ENCODE measurements around the gene TMEM61.

DNA sequence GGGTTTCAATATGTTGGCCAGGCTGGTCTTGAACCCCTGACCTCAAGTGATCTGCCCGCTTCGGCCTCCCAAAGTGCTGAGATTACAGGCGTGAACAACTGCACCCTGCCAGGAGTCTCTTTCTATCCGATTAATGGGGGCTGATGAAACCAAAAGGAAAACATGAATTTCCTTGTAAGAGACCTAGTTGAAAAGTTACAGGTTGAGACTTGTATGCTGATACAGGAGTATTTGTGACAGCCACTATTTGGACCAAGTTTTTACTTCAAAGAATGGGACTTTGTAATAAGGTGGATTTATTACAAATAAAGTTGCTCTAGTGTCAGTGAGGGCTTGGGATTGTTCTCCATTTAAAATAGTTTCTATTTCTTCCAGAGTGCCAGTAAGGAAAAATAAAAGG, 43.6 kb upstream of the TMEM61 start:
- TF ChIP-seq CTCF (IDR thresholded peaks at IDR 0.05; ENCODE audit: low read length) = no peak
- TF ChIP-seq EZH2 (IDR thresholded peaks at IDR 0.05; ENCODE audit: borderline replicate concordance, low read length) = no peak
